HG03196 (cell line): Measurements from ENCODE around the gene FAM83E.
A peak's percentile ranks its signal among the peaks of the same experiment; 100 is the strongest.

Experiments used
- ATAC-seq: cut with Tn5 transposase; IDR thresholded peaks from one replicate; pipeline ENCODE4 v1.9.1; 2021; ENCODE audit not compliant: unreplicated experiment

The FAM83E gene

GRCh38 chr19:48613024-48613851 is 1.6 kb downstream of the FAM83E start:
- no peak for ATAC-seq

GRCh38 chr19:48611872-48612271 is 3.0 kb downstream of the FAM83E start:
- no peak for ATAC-seq

- ATAC-seq = no peak
Measured at GRCh38 chr19:48609571-48610108, 5.2 kb downstream of the FAM83E start.

- ATAC-seq = peak; percentile 55
Measured at GRCh38 chr19:48608798-48609263, 6.0 kb downstream of the FAM83E start.

- no peak for ATAC-seq
Measured at GRCh38 chr19:48607359-48607755, 7.5 kb downstream of the FAM83E start.

GRCh38 chr19:48606463-48607358 is 8.2 kb downstream of the FAM83E start, which contains the start of gene SPACA4:
Gene SPACA4 (plus strand): TSS chr19:48606742. CDS start chr19:48606979, 237 bp downstream.
- ATAC-seq = no peak

GRCh38 chr19:48603850-48604249 is 11.0 kb downstream of the FAM83E start:
- ATAC-seq = no peak

- ATAC-seq = no peak
Measured at GRCh38 chr19:48603449-48603848, 11.4 kb downstream of the FAM83E start.

- ATAC-seq = no peak
Measured at GRCh38 chr19:48603001-48603400, 11.9 kb downstream of the FAM83E start.

GRCh38 chr19:48600679-48601417 is 14.0 kb downstream of the FAM83E start:
- no peak for ATAC-seq

- no peak for ATAC-seq
Measured at GRCh38 chr19:48598996-48599700, 15.7 kb downstream of the FAM83E start.

GRCh38 chr19:48596679-48597465 is 18.0 kb downstream of the FAM83E start:
- ATAC-seq = no peak

- no peak for ATAC-seq
Measured at GRCh38 chr19:48596237-48596636, 18.6 kb downstream of the FAM83E start.

GRCh38 chr19:48595833-48596232 is 19.0 kb downstream of the FAM83E start:
- ATAC-seq = no peak

- ATAC-seq = no peak
Measured at GRCh38 chr19:48595171-48595570, 19.7 kb downstream of the FAM83E start.

GRCh38 chr19:48591021-48591420 is 23.9 kb downstream of the FAM83E start:
- no peak for ATAC-seq

- ATAC-seq = peak; percentile 43
Measured at GRCh38 chr19:48588670-48589401, 26.0 kb downstream of the FAM83E start.

- ATAC-seq = no peak
Measured at GRCh38 chr19:48587387-48587786, 27.5 kb downstream of the FAM83E start.

GRCh38 chr19:48582168-48582567 is 32.7 kb downstream of the FAM83E start:
- ATAC-seq = no peak
